GM23338 (cell line): ENCODE data around the gene CCDC106. TPM values are rescaled to one million over a fixed set of nuclear protein-coding genes. Genes with fewer than 3 reads are reported as not detected.

Source experiments
- ATAC-seq: fragments of 200-7000 bp; cut with Tn5 transposase; 3 replicates; pipeline ENCODE4 v1.9.1; 2020
- DNase-seq: peaks from one replicate; pipeline ENCODE4 v3.0.0-alpha.2; 2015; ENCODE audit warnings: low spot score
- H2AFZ ChIP-seq: fragments of 200-600 bp; sonication (generic); 2 replicates; pipeline ENCODE4 v1.8.0; 2016; ENCODE audit warnings: antibody characterized with exemption, mild to moderate bottlenecking, moderate library complexity
- H3F3A ChIP-seq: fragments of 200-600 bp; sonication (generic); replicated peaks from 2 replicates; pipeline ENCODE4 v1.8.0; 2017; ENCODE audit warnings: antibody characterized with exemption, mixed run types, low read depth
- H3K27ac ChIP-seq: fragments of 200-600 bp; sonication (generic); 2 replicates; pipeline ENCODE4 v1.6.1; 2016; ENCODE audit warnings: low read depth
- H3K27me3 ChIP-seq: fragments of 200-600 bp; sonication (generic); 2 replicates; pipeline ENCODE4 v1.8.0; 2016; ENCODE audit warnings: mild to moderate bottlenecking, mixed run types, moderate library complexity; ENCODE audit not compliant: insufficient read depth
- H3K36me3 ChIP-seq: fragments of 200-600 bp; sonication (generic); 2 replicates; pipeline ENCODE4 v1.8.0; 2016; ENCODE audit warnings: mild to moderate bottlenecking; ENCODE audit not compliant: insufficient read depth
- H3K4me1 ChIP-seq: fragments of 200-600 bp; sonication (generic); 2 replicates; pipeline ENCODE4 v1.8.0; 2016; ENCODE audit warnings: mild to moderate bottlenecking, moderate library complexity; ENCODE audit not compliant: insufficient read depth
- H3K4me2 ChIP-seq: fragments of 200-600 bp; sonication (generic); 2 replicates; pipeline ENCODE4 v1.7.1; 2017; ENCODE audit warnings: mixed run types
- H3K4me3 ChIP-seq: fragments of 200-600 bp; sonication (generic); 2 replicates; pipeline ENCODE4 v1.6.1; 2016; ENCODE audit warnings: mixed run types
- H3K79me2 ChIP-seq: fragments of 200-600 bp; sonication (generic); replicated peaks from 2 replicates; pipeline ENCODE4 v1.8.0; 2017; ENCODE audit warnings: mild to moderate bottlenecking; ENCODE audit not compliant: insufficient read depth
- H3K9me2 ChIP-seq: fragments of 200-600 bp; sonication (generic); 2 replicates; pipeline ENCODE4 v1.8.0; 2017; ENCODE audit not compliant: insufficient read depth
- H4K20me1 ChIP-seq: fragments of 200-600 bp; sonication (generic); replicated peaks from 2 replicates; pipeline ENCODE4 v1.8.0; 2017; ENCODE audit warnings: mild to moderate bottlenecking; ENCODE audit not compliant: insufficient read depth
- H3K27ac Mint-ChIP-seq: 2 replicates; pipeline ENCODE4 v1.8.0; 2020; ENCODE audit warnings: inconsistent platforms, mild to moderate bottlenecking, moderate library complexity, mixed read lengths
- H3K27me3 Mint-ChIP-seq: 3 replicates; pipeline ENCODE4 v1.8.0; 2022; ENCODE audit warnings: low read depth, mild to moderate bottlenecking, moderate library complexity, mixed read lengths, inconsistent platforms; ENCODE audit not compliant: insufficient read depth, poor library complexity
- H3K36me3 Mint-ChIP-seq: 3 replicates; pipeline ENCODE4 v1.8.0; 2021; ENCODE audit warnings: low read depth, mild to moderate bottlenecking, inconsistent platforms, moderate library complexity, mixed read lengths
- H3K4me1 Mint-ChIP-seq: 3 replicates; pipeline ENCODE4 v1.8.0; 2020; ENCODE audit warnings: mild to moderate bottlenecking, inconsistent platforms, mixed read lengths
- H3K4me3 Mint-ChIP-seq: 3 replicates; pipeline ENCODE4 v1.8.0; 2021; ENCODE audit warnings: moderate library complexity, mild to moderate bottlenecking, inconsistent platforms, mixed read lengths
- H3K9me3 Mint-ChIP-seq: 3 replicates; pipeline ENCODE4 v1.8.0; 2020; ENCODE audit warnings: moderate library complexity, mild to moderate bottlenecking, inconsistent platforms, mixed read lengths
- CREB1 ChIP-seq: fragments of 250-450 bp; sonication (Bioruptor Pico); IDR thresholded peaks from 2 replicates; pipeline ENCODE4 v1.5.0; 2020; ENCODE audit warnings: low read depth, mild to moderate bottlenecking, moderate library complexity
- CTCF ChIP-seq, 2 experiments: fragments of 200-600 bp in 1 of 2; sonication (generic) in 1 of 2; conservative IDR thresholded peaks; 2 replicates each; pipeline versions ENCODE4 v1.5.1 to v1.6.1; 2016 to 2017; ENCODE audit warnings: antibody characterized with exemption in 2 of 2, low read depth in 2 of 2, mild to moderate bottlenecking in 2 of 2, moderate library complexity in 1 of 2
- ETS1 ChIP-seq: IDR thresholded peaks from 2 replicates; pipeline ENCODE4 v1.6.1; 2016; ENCODE audit warnings: antibody characterized with exemption
- EZH2 ChIP-seq: fragments of 200-600 bp; sonication (generic); IDR thresholded peaks from one replicate; pipeline ENCODE4 v1.8.0; 2017; ENCODE audit warnings: antibody characterized with exemption, mild to moderate bottlenecking, low read depth; ENCODE audit not compliant: unreplicated experiment
- EZH2phosphoT487 ChIP-seq: fragments of 200-600 bp; sonication (generic); IDR thresholded peaks from one replicate; pipeline ENCODE4 v1.8.1; 2018; ENCODE audit warnings: antibody characterized with exemption; ENCODE audit not compliant: unreplicated experiment
- JUNB ChIP-seq: IDR thresholded peaks from one replicate; pipeline ENCODE4 v1.6.1; 2016; ENCODE audit warnings: antibody characterized with exemption; ENCODE audit not compliant: unreplicated experiment
- POLR2AphosphoS5 ChIP-seq: IDR thresholded peaks from 2 replicates; pipeline ENCODE4 v1.6.1; 2016; ENCODE audit warnings: antibody characterized with exemption, low read depth
- REST ChIP-seq: IDR thresholded peaks from one replicate; pipeline ENCODE4 v1.6.1; 2018; ENCODE audit warnings: antibody characterized with exemption; ENCODE audit not compliant: unreplicated experiment
- STAT1 ChIP-seq: IDR thresholded peaks from one replicate; pipeline ENCODE4 v1.6.1; 2016; ENCODE audit warnings: antibody characterized with exemption; ENCODE audit not compliant: unreplicated experiment
- ZNF331 ChIP-seq: fragments of 250-450 bp; sonication (Bioruptor Pico); IDR thresholded peaks from 2 replicates; pipeline ENCODE4 v1.5.0; 2020; ENCODE audit warnings: low read depth, mild to moderate bottlenecking, moderate library complexity
- ZNF462 ChIP-seq: fragments of 250-450 bp; sonication (Bioruptor Pico); IDR thresholded peaks from 2 replicates; pipeline ENCODE4 v1.5.0; 2020; ENCODE audit warnings: mild to moderate bottlenecking, moderate library complexity
- polyA plus RNA-seq: library from polyadenylated mRNA; unstranded; fragments of >200 nt; fragmentation: Nextera tagmentation; extraction: Ambion mirVana; gene quantifications from 2 replicates; pipeline ENCODE4 v1.2.1, GENCODE V29; 2016
- total RNA-seq: library from RNA; depleted of rRNA; stranded (reverse); fragments of >200 nt; shearing (Covaris generic); gene quantifications from 2 replicates; pipeline ENCODE4 v1.2.3, GENCODE V29; 2014

Gene CCDC106
- total and polyA plus RNA-seq, 2 experiments from 2014 or later = 12.0 to 17.6 TPM

- TF ChIP-seq ZNF462 (CRISPR knock-in tag) = no peak
Observed at GRCh38 chr19:55694241-55694655, 46.2 kb downstream of the CCDC106 start (continued).

GRCh38 chr19:55694656-55695491, 46.9 kb downstream of the CCDC106 start:
- no peak overlapping the region for H3K27ac Mint-ChIP-seq
- no peak overlapping the region for H3K4me3 Mint-ChIP-seq
- no peaks in the 10 kb centered on the region for H3K9me3 Mint-ChIP-seq
- Histone ChIP-seq H3F3A (no peaks in the 10 kb centered on the region), H3K4me1 (no peaks in the 10 kb centered on the region), H2AFZ (no peak overlapping the region), H3K4me2 (no peak overlapping the region), H3K9me2 (no peaks in the 10 kb centered on the region), H4K20me1 (no peaks in the 10 kb centered on the region; the same call in 1 of the 2 replicates), H3K36me3 (no peaks in the 10 kb centered on the region), H3K27ac (no peak overlapping the region), H3K79me2 (no peaks in the 10 kb centered on the region), H3K4me3 (no peak overlapping the region), H3K27me3 (no peaks in the 10 kb centered on the region)
- H3K27me3 Mint-ChIP-seq = peaks cover 6% of the 10 kb centered on the region
- H3K36me3 Mint-ChIP-seq = peaks cover 45% of the 10 kb centered on the region
- DNase-seq (no peak), ATAC-seq (no peak)
- no peaks in the 10 kb centered on the region; the same call in 2 of the 3 replicates for H3K4me1 Mint-ChIP-seq
- TF ChIP-seq ZNF331 (CRISPR knock-in tag) (no peak), STAT1 (no peak), EZH2 (no peak), JUNB (no peak), REST (no peak), CREB1 (CRISPR knock-in tag) (no peak), CTCF (conservative IDR thresholded peaks at IDR 0.05; ENCODE audit: low read depth in 2 of 2) (no peak), ETS1 (no peak), EZH2phosphoT487 (no peak), POLR2AphosphoS5 (no peak)
